Endothelial cell of umbilical vein (primary cell): ENCODE results near the gene ACER3.

Experiments used
- JUN ChIP-seq: IDR thresholded peaks from 2 replicates; pipeline ENCODE4 v1.6.1; 2011; ENCODE audit warnings: borderline replicate concordance, low read depth; ENCODE audit not compliant: insufficient read length, insufficient read depth
- TF ChIP-seq, protein P1 (sequence below), 2 donors: IDR thresholded peaks; 1 replicate in 1 of 2; 2 replicates in 1 of 2; pipeline ENCODE4 v1.5.1; 2011; ENCODE audit warnings: low read length in 2 of 2, mild to moderate bottlenecking in 2 of 2, moderate library complexity in 2 of 2, control low read depth in 1 of 2, inconsistent platforms in 1 of 2, low read depth in 1 of 2; ENCODE audit not compliant: insufficient read depth in 1 of 2; ENCODE audit errors: extremely low read depth in 1 of 2

DNA sequence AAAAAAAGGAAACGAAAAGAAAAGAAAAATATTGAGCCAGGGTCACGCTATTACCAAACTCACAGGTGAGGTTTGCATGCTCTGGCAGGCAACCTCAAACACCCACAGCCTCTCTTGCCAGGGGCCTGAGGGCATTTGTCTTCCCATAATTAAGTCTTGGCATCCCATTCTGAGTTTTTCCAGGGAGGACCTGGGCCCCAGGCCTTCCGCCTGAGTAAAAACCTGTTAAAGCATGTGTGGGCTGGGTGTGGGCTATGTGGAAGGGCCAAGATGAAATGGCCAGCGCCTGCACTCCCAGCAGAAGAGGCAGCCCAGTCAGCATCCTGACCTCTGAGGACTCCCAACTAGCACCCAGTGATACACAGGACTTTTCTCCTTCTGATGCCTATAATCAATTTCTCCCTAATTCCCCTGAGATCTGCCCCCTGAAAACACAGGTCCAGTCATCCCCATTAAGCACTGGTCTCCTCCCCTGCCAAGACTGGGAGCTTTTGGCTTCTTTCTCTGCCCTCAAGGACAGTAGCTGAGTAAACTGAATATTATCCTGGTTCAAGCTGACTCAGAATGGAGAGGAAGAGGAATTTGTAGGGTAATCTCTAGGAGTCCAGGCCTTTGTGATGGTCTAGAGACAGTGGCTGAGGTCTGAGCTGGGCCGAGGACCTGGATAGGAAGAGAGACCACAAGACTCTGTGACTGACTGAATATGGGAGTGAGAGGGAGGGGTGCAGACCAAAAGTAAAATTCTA, 35.6 kb upstream of the ACER3 start:
- no peak for TF ChIP-seq JUN
- TF ChIP-seq, protein P1, sequence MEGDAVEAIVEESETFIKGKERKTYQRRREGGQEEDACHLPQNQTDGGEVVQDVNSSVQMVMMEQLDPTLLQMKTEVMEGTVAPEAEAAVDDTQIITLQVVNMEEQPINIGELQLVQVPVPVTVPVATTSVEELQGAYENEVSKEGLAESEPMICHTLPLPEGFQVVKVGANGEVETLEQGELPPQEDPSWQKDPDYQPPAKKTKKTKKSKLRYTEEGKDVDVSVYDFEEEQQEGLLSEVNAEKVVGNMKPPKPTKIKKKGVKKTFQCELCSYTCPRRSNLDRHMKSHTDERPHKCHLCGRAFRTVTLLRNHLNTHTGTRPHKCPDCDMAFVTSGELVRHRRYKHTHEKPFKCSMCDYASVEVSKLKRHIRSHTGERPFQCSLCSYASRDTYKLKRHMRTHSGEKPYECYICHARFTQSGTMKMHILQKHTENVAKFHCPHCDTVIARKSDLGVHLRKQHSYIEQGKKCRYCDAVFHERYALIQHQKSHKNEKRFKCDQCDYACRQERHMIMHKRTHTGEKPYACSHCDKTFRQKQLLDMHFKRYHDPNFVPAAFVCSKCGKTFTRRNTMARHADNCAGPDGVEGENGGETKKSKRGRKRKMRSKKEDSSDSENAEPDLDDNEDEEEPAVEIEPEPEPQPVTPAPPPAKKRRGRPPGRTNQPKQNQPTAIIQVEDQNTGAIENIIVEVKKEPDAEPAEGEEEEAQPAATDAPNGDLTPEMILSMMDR (IDR thresholded peaks at IDR 0.05; ENCODE audit: extremely low read depth in 1 of 2, insufficient read depth in 1 of 2, low read depth in 1 of 2, low read length in 2 of 2) = no peak
